Testis (tissue), 3 donors: ENCODE data around the gene SNTB2. TPM values are rescaled to one million over a fixed set of nuclear protein-coding genes. Genes with fewer than 3 reads are reported as not detected.

Source experiments
- DNase-seq: peaks from one replicate; pipeline ENCODE4 v3.0.0-alpha.2; 2019
- H3K27ac ChIP-seq, 2 donors: fragments of 200-600 bp; sonication (generic); one replicate each; pipeline ENCODE4 v1.5.1; 2019
- H3K27me3 ChIP-seq: fragments of 200-600 bp; sonication (generic); one replicate; pipeline ENCODE4 v1.5.1; 2019
- H3K36me3 ChIP-seq: fragments of 200-600 bp; sonication (generic); one replicate; pipeline ENCODE4 v1.5.1; 2017; ENCODE audit warnings: low read depth; ENCODE audit errors: missing control alignments
- H3K4me1 ChIP-seq: fragments of 200-600 bp; sonication (generic); one replicate; pipeline ENCODE4 v1.5.1; 2019
- H3K4me3 ChIP-seq, 2 donors: fragments of 200-600 bp; sonication (generic); one replicate each; pipeline ENCODE4 v1.5.1; 2017 to 2019
- H3K9me3 ChIP-seq: fragments of 200-600 bp; sonication (generic); one replicate; pipeline ENCODE4 v1.5.1; 2017
- CTCF ChIP-seq, 3 experiments: fragments of 450-650 bp in 2 of 3; fragments of 200-600 bp in 1 of 3; sonication (generic) in 1 of 3; IDR thresholded peaks; one replicate each; pipeline ENCODE4 v1.5.1; 2016 to 2019; ENCODE audit warnings: antibody characterized with exemption in 3 of 3, mild to moderate bottlenecking in 2 of 3, moderate library complexity in 1 of 3
- POLR2A ChIP-seq: fragments of 450-650 bp; IDR thresholded peaks from one replicate; pipeline ENCODE4 v1.6.1; 2017; ENCODE audit warnings: antibody characterized with exemption, mild to moderate bottlenecking, moderate library complexity
- WGBS, 2 donors: methylation state at CpG; one replicate each; pipeline ENCODE4 v1.1.5; 2018; 5-methylcytosine and 5-hydroxymethylcytosine counted together
- intact Hi-C: fragments of 100-400 bp; cut with DNase I; formaldehyde crosslinking; loops from one replicate; pipeline ENCODE4 v1.15.1; 2023; ENCODE audit warnings: low total_unique reads
- polyA plus RNA-seq: library from polyadenylated mRNA; stranded (reverse); fragments of 350-450 nt; fragmentation: Illumina TruSeq; extraction: RNeasy Lipid Tissue Mini Kit (QIAGEN cat#74804); gene quantifications from one replicate; pipeline ENCODE4 v1.2.3, GENCODE V29; 2014; ENCODE audit warnings: low read depth, low replicate concordance; ENCODE audit not compliant: insufficient read depth
- total RNA-seq, 2 donors: library from RNA; depleted of rRNA; stranded (reverse); fragments of >200 nt; gene quantifications; one replicate each; pipeline ENCODE4 v1.2.3, GENCODE V29; 2016

Gene SNTB2
- total and polyA plus RNA-seq, 3 donors from 2014 or later, result 29.2 to 39.3 (median 35.1) TPM

GRCh38 chr16:69260019-69260418 is 73.1 kb downstream of the SNTB2 start:
- 55 to 61% methylated on average over 4 of the region's 4 CpGs for WGBS, 2 donors
- DNase-seq, result no peak
- Histone ChIP-seq H3K27me3 (no peaks in the 10 kb centered on the region), H3K36me3 (no peaks in the 10 kb centered on the region), H3K9me3 (no peaks in the 10 kb centered on the region), H3K4me1 (no peaks in the 10 kb centered on the region), H3K4me3 (no peak overlapping the region), H3K27ac (no peak overlapping the region)
- intact Hi-C loops, result no loop called here
- no peak for TF ChIP-seq POLR2A
- no peak for TF ChIP-seq CTCF (IDR thresholded peaks at IDR 0.05)

GRCh38 chr16:69260506-69260905 is 73.5 kb downstream of the SNTB2 start:
- Histone ChIP-seq H3K4me1 (no peaks in the 10 kb centered on the region), H3K27me3 (no peaks in the 10 kb centered on the region), H3K4me3 (no peak overlapping the region), H3K27ac (no peak overlapping the region), H3K9me3 (no peaks in the 10 kb centered on the region), H3K36me3 (no peaks in the 10 kb centered on the region)
- WGBS, 2 donors, result 83 to 90% methylated on average over 3 of the region's 3 CpGs
- TF ChIP-seq CTCF (IDR thresholded peaks at IDR 0.05) (no peak), POLR2A (no peak)
- intact Hi-C loops, result no loop called here
- no peak for DNase-seq

- WGBS, 2 donors, result 57 to 76% methylated on average over 4 of the region's 4 CpGs
- DNase-seq, result no peak
- intact Hi-C loops, result no loop called here
Measured at GRCh38 chr16:69266334-69267063, 79.5 kb downstream of the SNTB2 start.

GRCh38 chr16:69267633-69268032 is 80.7 kb downstream of the SNTB2 start:
- WGBS, 2 donors, result 71 to 74% methylated on average over 4 of the region's 4 CpGs

More at GRCh38 chr16:69266334-69267063, 79.5 kb downstream of the SNTB2 start:
- no peaks in the 10 kb centered on the region for H3K27me3 ChIP-seq
- TF ChIP-seq POLR2A (no peak), CTCF (IDR thresholded peaks at IDR 0.05) (no peak)
- H3K27ac ChIP-seq, result no peak overlapping the region
- H3K36me3 ChIP-seq, result no peaks in the 10 kb centered on the region
- no peaks in the 10 kb centered on the region for H3K4me1 ChIP-seq
- no peaks in the 10 kb centered on the region for H3K9me3 ChIP-seq
- H3K4me3 ChIP-seq, result no peak overlapping the region

More at GRCh38 chr16:69267633-69268032, 80.7 kb downstream of the SNTB2 start:
- Histone ChIP-seq H3K36me3 (no peaks in the 10 kb centered on the region), H3K9me3 (no peaks in the 10 kb centered on the region), H3K4me3 (no peak overlapping the region), H3K27ac (no peak overlapping the region), H3K27me3 (no peaks in the 10 kb centered on the region), H3K4me1 (no peaks in the 10 kb centered on the region)
- DNase-seq, result no peak
- intact Hi-C loops, result no loop called here
- no peak for TF ChIP-seq POLR2A
- TF ChIP-seq CTCF (IDR thresholded peaks at IDR 0.05), result no peak
